GM12873 (cell line): ENCODE results near the gene BBLN.

Source experiments
- TF ChIP-seq, protein P1 (sequence below): IDR thresholded peaks from 2 replicates; pipeline ENCODE4 v1.5.1; 2012; ENCODE audit warnings: low read depth, mild to moderate bottlenecking, moderate library complexity, low read length, control low read depth; ENCODE audit not compliant: insufficient read depth; ENCODE audit errors: missing control alignments

The BBLN gene

DNA sequence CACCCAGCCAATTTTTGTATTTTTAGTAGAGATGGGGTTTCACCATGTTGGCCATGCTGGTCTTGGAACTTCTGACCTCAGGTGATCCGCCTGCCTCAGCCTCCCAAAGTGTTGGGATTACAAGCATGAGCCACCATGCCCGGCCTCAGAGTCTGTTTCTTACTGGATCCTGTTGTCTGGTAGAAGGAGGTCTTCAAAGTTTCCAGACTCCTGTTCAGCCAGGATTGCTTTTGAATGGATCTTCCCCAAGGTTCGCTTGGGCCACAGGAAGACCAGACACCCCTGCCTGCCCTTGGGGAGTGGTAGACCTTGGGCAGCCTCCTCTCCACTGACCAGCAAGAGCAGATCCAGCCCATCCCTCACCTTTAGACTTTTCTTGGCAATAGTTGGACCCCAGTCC lies 18.5 kb upstream of the BBLN start:
- TF ChIP-seq, protein P1, sequence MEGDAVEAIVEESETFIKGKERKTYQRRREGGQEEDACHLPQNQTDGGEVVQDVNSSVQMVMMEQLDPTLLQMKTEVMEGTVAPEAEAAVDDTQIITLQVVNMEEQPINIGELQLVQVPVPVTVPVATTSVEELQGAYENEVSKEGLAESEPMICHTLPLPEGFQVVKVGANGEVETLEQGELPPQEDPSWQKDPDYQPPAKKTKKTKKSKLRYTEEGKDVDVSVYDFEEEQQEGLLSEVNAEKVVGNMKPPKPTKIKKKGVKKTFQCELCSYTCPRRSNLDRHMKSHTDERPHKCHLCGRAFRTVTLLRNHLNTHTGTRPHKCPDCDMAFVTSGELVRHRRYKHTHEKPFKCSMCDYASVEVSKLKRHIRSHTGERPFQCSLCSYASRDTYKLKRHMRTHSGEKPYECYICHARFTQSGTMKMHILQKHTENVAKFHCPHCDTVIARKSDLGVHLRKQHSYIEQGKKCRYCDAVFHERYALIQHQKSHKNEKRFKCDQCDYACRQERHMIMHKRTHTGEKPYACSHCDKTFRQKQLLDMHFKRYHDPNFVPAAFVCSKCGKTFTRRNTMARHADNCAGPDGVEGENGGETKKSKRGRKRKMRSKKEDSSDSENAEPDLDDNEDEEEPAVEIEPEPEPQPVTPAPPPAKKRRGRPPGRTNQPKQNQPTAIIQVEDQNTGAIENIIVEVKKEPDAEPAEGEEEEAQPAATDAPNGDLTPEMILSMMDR = no peak

- TF ChIP-seq, protein P1 = no peak
Observed at GRCh38 chr9:128142061-128142460, 18.0 kb upstream of the BBLN start.

GRCh38 chr9:128142596-128142995 lies 17.5 kb upstream of the BBLN start:
- TF ChIP-seq, protein P1 = no peak

DNA sequence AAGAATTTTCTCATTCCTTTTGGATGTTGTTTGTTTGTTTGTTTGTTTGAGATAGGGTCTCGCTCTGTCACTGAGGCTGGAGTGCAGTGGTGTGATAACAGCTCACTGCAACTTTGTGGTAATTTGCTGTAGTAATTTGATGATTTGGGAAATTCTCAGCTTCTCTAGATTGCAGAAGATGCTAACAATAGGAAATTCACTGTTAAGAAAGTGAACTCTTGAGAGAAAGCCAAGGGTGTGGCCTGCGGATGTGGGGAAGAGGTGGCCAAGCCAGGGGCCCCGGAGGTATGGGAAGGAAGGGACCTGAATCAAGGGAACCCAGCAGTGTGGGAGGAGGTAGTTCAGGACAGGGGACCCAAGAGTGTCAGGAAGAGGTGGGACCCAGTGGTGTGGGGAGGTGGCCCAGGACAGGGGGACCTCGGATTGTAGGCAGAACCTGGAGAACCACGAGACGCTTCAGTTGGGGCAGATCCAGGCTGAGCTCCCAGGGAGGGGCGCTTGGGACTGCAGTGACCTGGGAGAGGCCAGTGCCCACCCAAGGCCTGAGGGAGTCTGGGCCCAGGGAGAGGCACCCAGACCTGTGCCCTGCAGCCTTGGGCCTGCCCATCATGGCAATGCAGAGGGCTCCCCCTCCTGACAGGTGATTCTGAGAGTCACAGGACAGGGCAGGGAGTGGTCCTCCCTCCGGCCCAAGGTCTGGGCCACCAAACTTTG lies 16.4 kb upstream of the BBLN start:
- TF ChIP-seq, protein P1 = no peak

- TF ChIP-seq, protein P1 = no peak
Observed at GRCh38 chr9:128144239-128145181, 15.6 kb upstream of the BBLN start.

DNA sequence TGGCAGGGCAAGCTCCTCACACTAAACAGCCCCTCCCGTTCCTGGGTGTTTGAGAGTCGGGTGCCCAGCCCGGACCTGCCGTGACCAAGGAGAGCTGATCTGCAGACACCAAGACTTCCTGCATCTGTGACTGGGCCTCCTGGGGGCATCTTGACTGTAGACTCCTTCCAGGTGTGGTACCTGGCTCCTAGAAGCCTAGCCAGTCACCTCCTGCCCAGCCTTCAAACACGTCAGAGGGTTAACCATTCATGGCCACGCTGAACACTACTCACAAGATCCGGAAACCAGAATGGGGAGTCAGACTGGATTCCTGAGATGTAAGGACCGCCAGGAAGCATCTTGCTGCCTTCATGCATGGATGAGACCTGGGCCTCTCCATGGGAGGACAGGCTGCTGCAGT lies 14.5 kb upstream of the BBLN start:
- TF ChIP-seq, protein P1 = no peak

DNA sequence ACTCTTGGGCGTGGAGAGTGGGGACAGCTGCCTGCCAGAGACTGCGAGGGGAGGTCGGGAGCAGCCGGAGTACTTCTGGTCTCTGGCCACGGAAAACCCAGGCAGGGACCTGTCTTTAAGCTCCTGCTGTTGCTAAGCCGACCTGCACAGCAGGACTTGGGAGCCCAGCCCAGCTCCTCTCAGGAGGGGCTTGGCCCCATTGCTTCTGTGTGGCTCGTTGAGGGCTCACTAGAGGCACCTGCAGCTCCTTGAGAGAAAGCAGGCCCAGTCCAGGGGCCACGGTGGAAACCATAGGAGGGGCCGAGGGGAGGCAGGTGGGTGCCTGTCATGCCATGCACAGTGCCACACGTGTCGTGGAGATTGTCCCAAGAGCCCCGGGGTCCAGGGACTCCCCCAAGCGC lies 14.1 kb upstream of the BBLN start:
- TF ChIP-seq, protein P1 = no peak
